B cell (primary cell): Measurements from ENCODE around the gene GNB1. TPM values are rescaled to one million over a fixed set of nuclear protein-coding genes. Genes with fewer than 3 reads are reported as not detected.

Experiments used
- ATAC-seq: fragments of 200-7000 bp; cut with Tn5 transposase; one replicate; pipeline ENCODE4 v1.10.0; 2021; ENCODE audit warnings: low read depth, mild to moderate bottlenecking, moderate number of reproducible peaks, moderate library complexity
- CTCF ChIA-PET: fragments of 350-600 bp; sonication (Branson Sonifier 250); formaldehyde crosslinking; loops from one replicate; lab custom pipeline; 2021; ENCODE audit warnings: antibody characterized with exemption, inconsistent platforms; lab: Charles Lee
- POLR2A ChIA-PET: fragments of 350-600 bp; sonication (Branson Sonifier 250); formaldehyde crosslinking; loops from one replicate; lab custom pipeline; 2021; ENCODE audit warnings: antibody characterized with exemption; lab: Charles Lee
- DNase-seq: peaks from one replicate; pipeline ENCODE4 v3.0.0; 2013
- H2AFZ ChIP-seq: 2 replicates; pipeline ENCODE4 v1.6.1; 2012; ENCODE audit warnings: mild to moderate bottlenecking, low read depth, low read length; ENCODE audit not compliant: insufficient read depth, poor library complexity, severe bottlenecking
- H3K27ac ChIP-seq, 2 donors: 1 replicate in 1 of 2; 2 replicates in 1 of 2; pipeline ENCODE4 v1.5.1; 2012 to 2013; ENCODE audit warnings: low read length in 2 of 2, mild to moderate bottlenecking in 2 of 2, moderate library complexity in 1 of 2
- H3K27me3 ChIP-seq, 4 experiments: fragments of 200-600 bp in 1 of 4; sonication (generic) in 1 of 4; replicated peaks in 1 of 4; 1 replicate in 2 of 4; 2 replicates in 2 of 4; pipeline versions ENCODE4 v1.6.1 to v1.7.0; 2013 to 2016; ENCODE audit warnings: low read length in 3 of 4, mild to moderate bottlenecking in 2 of 4, mixed read lengths in 1 of 4, moderate library complexity in 1 of 4; ENCODE audit not compliant: insufficient read depth in 4 of 4, control insufficient read depth in 3 of 4; ENCODE audit errors: control extremely low read depth in 1 of 4
- H3K36me3 ChIP-seq, 2 experiments: replicated peaks in 1 of 2; 1 replicate in 1 of 2; 2 replicates in 1 of 2; pipeline versions ENCODE4 v1.6.1 to v1.7.1; 2013; ENCODE audit warnings: low read length in 1 of 2; ENCODE audit not compliant: insufficient read depth in 2 of 2, control insufficient read depth in 1 of 2; ENCODE audit errors: control extremely low read depth in 1 of 2, extremely low read depth in 1 of 2
- H3K4me1 ChIP-seq, 2 donors: fragments of 200-600 bp in 1 of 2; sonication (generic) in 1 of 2; 1 replicate in 1 of 2; 2 replicates in 1 of 2; pipeline versions ENCODE4 v1.5.1 to v1.6.1; 2013 to 2017; ENCODE audit warnings: low read length in 2 of 2; ENCODE audit not compliant: control insufficient read depth in 2 of 2, insufficient read depth in 2 of 2
- H3K4me2 ChIP-seq: replicated peaks from 2 replicates; pipeline ENCODE3; 2012; ENCODE audit warnings: mild to moderate bottlenecking, low read depth, low read length; ENCODE audit not compliant: poor library complexity, severe bottlenecking
- H3K4me3 ChIP-seq, 5 experiments: fragments of 200-600 bp in 1 of 5; sonication (generic) in 1 of 5; 1 replicate in 3 of 5; 2 replicates in 2 of 5; pipeline versions ENCODE4 v1.5.1 to v1.7.0; 2011 to 2016; ENCODE audit warnings: low read length in 4 of 5, mild to moderate bottlenecking in 4 of 5, low read depth in 2 of 5, control low read depth in 1 of 5, moderate library complexity in 1 of 5; ENCODE audit not compliant: insufficient read depth in 1 of 5; ENCODE audit errors: control extremely low read depth in 1 of 5, extremely low read depth in 1 of 5
- H3K79me2 ChIP-seq: fragments of 200-600 bp; sonication (generic); one replicate; pipeline ENCODE4 v1.6.0; 2016; ENCODE audit warnings: low read length; ENCODE audit not compliant: control insufficient read depth, insufficient read depth
- H3K9ac ChIP-seq: fragments of 200-600 bp; sonication (generic); 2 replicates; pipeline ENCODE4 v1.6.1; 2017; ENCODE audit warnings: mild to moderate bottlenecking, low read length, moderate library complexity
- H3K9me3 ChIP-seq, 3 donors: one replicate each; pipeline versions ENCODE4 v1.6.1 to v1.7.1; 2013; ENCODE audit warnings: low read length in 2 of 3; ENCODE audit not compliant: control insufficient read depth in 2 of 3, insufficient read depth in 1 of 3; ENCODE audit errors: control extremely low read depth in 1 of 3
- H4K20me1 ChIP-seq: 2 replicates; pipeline ENCODE4 v1.6.0; 2012; ENCODE audit warnings: mild to moderate bottlenecking, low read length; ENCODE audit not compliant: insufficient read depth, control insufficient read depth, poor library complexity, severe bottlenecking
- H3K27ac Mint-ChIP-seq: one replicate; pipeline ENCODE4 v1.8.0; 2021; ENCODE audit warnings: mixed read lengths
- H3K27me3 Mint-ChIP-seq: one replicate; pipeline ENCODE4 v1.8.0; 2021; ENCODE audit warnings: mixed read lengths
- H3K4me1 Mint-ChIP-seq: one replicate; pipeline ENCODE4 v1.8.0; 2021; ENCODE audit warnings: mixed read lengths
- H3K4me3 Mint-ChIP-seq: one replicate; pipeline ENCODE4 v1.8.0; 2021; ENCODE audit warnings: mixed read lengths
- H3K9me3 Mint-ChIP-seq: one replicate; pipeline ENCODE4 v1.8.0; 2022; ENCODE audit warnings: mixed read lengths; ENCODE audit not compliant: insufficient read depth
- EZH2 ChIP-seq: IDR thresholded peaks from 2 replicates; pipeline ENCODE4 v1.6.1; 2012; ENCODE audit warnings: borderline replicate concordance, low read depth, mild to moderate bottlenecking, moderate library complexity, low read length; ENCODE audit not compliant: insufficient read depth, poor library complexity, severe bottlenecking
- WGBS: methylation state at CpG from one replicate; pipeline ENCODE4 v1.1.5; 2013; ENCODE audit warnings: missing lambda C conversion rate; ENCODE audit not compliant: insufficient coverage; 5-methylcytosine and 5-hydroxymethylcytosine counted together
- intact Hi-C: fragments of 100-400 bp; cut with micrococcal nuclease; formaldehyde crosslinking; loops from one replicate; pipeline ENCODE4 v1.10.0; 2022
- polyA plus RNA-seq: library from polyadenylated mRNA; depleted of rRNA; stranded (reverse); fragments of >200 nt; gene quantifications from 2 replicates; pipeline ENCODE4 v1.2.3, GENCODE V29; 2012
- total RNA-seq, 2 donors: library from RNA; stranded (reverse); fragments of 120-200 nt in 1 of 2; gene quantifications; 1 replicate in 1 of 2; 2 replicates in 1 of 2; pipeline versions ENCODE4 v1.2.3 to v1.2.4, GENCODE V29; 2013 to 2022
- TF ChIP-seq, protein P1 (sequence below): fragments of 200-600 bp; IDR thresholded peaks from one replicate; pipeline ENCODE4 v1.8.0; 2022; ENCODE audit warnings: antibody characterized with exemption, mild to moderate bottlenecking

The GNB1 gene
- total and polyA plus RNA-seq, 2 donors (not counting 1 experiment from before 2014, with no cell fraction given), result 249 to 269 TPM

DNA sequence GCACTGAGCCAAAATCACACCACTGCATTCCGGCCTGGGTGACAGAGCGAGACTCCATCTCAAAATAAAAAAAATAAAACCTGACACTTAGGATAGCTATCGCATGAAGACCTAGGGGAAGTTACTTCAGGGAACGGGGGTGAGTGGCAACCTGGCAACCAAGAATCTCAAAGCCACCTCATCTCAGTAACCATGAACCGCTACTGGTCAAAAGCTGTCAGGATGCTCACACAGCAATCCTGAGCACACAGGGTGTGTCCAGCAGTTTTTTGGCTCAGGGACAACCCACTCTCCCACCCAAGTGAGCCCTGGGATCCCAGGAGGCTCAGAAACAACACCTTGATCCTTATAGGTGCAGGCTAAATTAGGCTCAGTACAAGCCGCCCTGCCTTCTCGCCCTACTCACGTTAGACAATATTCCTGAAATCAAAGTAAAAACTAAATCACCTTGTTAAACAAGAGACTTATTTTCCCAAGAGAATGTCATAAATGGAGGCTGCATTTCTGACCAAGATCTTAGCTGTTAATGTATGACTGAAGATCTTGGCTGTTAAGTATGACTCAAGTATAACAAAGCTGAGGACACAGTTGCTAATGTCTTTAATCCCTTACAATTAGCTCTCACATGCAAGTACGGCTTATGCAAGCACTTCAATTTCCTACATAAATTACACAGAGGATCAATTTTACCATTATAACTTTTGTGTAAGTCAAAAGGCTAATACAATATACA, 64.4 kb downstream of the GNB1 start:
- no peak for DNase-seq
- peak overlapping the region in 1 of 2 donors; percentile 18 for H3K27ac ChIP-seq
- WGBS, result 97% methylated on average over 5 of the region's 9 CpGs
- H2AFZ ChIP-seq, result no peak overlapping the region
- H3K36me3 ChIP-seq, result peaks cover 4 to 49% of the 10 kb centered on the region in 2 experiments
- H3K27me3 ChIP-seq, result no peaks in the 10 kb centered on the region
- Mint-ChIP-seq H3K27ac (peak overlapping the region; percentile 26), H3K9me3 (no peaks in the 10 kb centered on the region), H3K27me3 (no peaks in the 10 kb centered on the region), H3K4me3 (no peak overlapping the region), H3K4me1 (peaks cover 36% of the 10 kb centered on the region)
- ChIA-PET CTCF (interaction anchor here (0.7 kb wide), 1 partner anchor 47 kb away, joined by 3 read pairs; no protein-coding TSS in a partner anchor), POLR2A (no interaction called here)
- ATAC-seq, result no peak
- no peaks in the 10 kb centered on the region for H3K9me3 ChIP-seq
- H3K79me2 ChIP-seq, result peaks cover 97% of the 10 kb centered on the region
- no peak overlapping the region for H3K4me2 ChIP-seq
- H3K9ac ChIP-seq, result no peak overlapping the region
- TF ChIP-seq, protein P1, sequence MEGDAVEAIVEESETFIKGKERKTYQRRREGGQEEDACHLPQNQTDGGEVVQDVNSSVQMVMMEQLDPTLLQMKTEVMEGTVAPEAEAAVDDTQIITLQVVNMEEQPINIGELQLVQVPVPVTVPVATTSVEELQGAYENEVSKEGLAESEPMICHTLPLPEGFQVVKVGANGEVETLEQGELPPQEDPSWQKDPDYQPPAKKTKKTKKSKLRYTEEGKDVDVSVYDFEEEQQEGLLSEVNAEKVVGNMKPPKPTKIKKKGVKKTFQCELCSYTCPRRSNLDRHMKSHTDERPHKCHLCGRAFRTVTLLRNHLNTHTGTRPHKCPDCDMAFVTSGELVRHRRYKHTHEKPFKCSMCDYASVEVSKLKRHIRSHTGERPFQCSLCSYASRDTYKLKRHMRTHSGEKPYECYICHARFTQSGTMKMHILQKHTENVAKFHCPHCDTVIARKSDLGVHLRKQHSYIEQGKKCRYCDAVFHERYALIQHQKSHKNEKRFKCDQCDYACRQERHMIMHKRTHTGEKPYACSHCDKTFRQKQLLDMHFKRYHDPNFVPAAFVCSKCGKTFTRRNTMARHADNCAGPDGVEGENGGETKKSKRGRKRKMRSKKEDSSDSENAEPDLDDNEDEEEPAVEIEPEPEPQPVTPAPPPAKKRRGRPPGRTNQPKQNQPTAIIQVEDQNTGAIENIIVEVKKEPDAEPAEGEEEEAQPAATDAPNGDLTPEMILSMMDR, result no peak
- no peak for TF ChIP-seq EZH2
- peaks cover 6 to 14% of the 10 kb centered on the region in 2 donors for H3K4me1 ChIP-seq
- peaks cover 66% of the 10 kb centered on the region for H4K20me1 ChIP-seq
- intact Hi-C loops, result no loop called here
- no peak overlapping the region for H3K4me3 ChIP-seq

DNA sequence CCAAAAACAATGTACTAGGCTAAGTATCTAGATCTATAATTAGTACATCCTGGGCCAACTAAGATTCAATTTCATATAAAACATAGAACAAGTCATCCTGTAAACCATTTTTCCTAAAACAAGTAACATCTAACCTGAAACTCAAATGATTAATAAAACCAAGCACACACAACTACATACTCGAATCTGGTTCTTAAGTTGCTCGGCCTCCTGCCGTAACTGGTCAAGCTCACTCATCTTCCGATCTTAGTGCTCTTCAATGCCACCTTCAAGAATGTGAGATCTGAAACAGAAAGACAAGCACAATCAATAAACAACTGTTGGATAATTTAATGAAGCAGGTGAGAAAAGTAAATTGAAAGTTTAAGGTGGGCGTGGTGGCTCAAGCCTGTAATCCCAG, 65.7 kb downstream of the GNB1 start:
- ATAC-seq (no peak), DNase-seq (no peak)
- 83% methylated on average over 1 of the region's 5 CpGs for WGBS
- H3K9ac ChIP-seq, result no peak overlapping the region
- CTCF ChIA-PET, result no interaction called here
- TF ChIP-seq, protein P1, result no peak
- no peak for TF ChIP-seq EZH2
- H3K27ac ChIP-seq, result peak overlapping the region in 1 of 2 donors; percentile 5
- H3K4me1 ChIP-seq, result peaks cover 6 to 14% of the 10 kb centered on the region in 2 donors
- no peak overlapping the region for H3K4me2 ChIP-seq
- peaks cover 60% of the 10 kb centered on the region for H4K20me1 ChIP-seq
- no peaks in the 10 kb centered on the region for H3K9me3 ChIP-seq
- peaks cover 4 to 55% of the 10 kb centered on the region in 2 experiments for H3K36me3 ChIP-seq
- no peak overlapping the region for H2AFZ ChIP-seq
- no peak overlapping the region for H3K4me3 ChIP-seq
- H3K79me2 ChIP-seq, result peaks cover 91% of the 10 kb centered on the region
- intact Hi-C loops, result no loop called here
- H3K27me3 Mint-ChIP-seq, result no peaks in the 10 kb centered on the region
- H3K4me1 Mint-ChIP-seq, result peaks cover 44% of the 10 kb centered on the region
- H3K27me3 ChIP-seq, result no peaks in the 10 kb centered on the region
- H3K27ac Mint-ChIP-seq, result no peak overlapping the region
- POLR2A ChIA-PET, result interaction anchor here (0.9 kb wide), 1 partner anchor 30 kb away, joined by 3 read pairs; no protein-coding TSS in a partner anchor
- H3K4me3 Mint-ChIP-seq, result no peak overlapping the region
- no peaks in the 10 kb centered on the region for H3K9me3 Mint-ChIP-seq
